GM12875 (cell line): ENCODE results near the gene CERS6.

Experiments
- H3K4me3 ChIP-seq: one replicate; pipeline ENCODE4 v1.5.1; 2011; ENCODE audit warnings: low read depth, low read length, control low read depth
- TF ChIP-seq, protein P1 (sequence below): IDR thresholded peaks from 2 replicates; pipeline ENCODE4 v1.5.1; 2011; ENCODE audit warnings: low read depth, mild to moderate bottlenecking, control low read depth, inconsistent platforms, low read length, moderate library complexity, borderline replicate concordance; ENCODE audit not compliant: insufficient read depth

CERS6 gene

DNA sequence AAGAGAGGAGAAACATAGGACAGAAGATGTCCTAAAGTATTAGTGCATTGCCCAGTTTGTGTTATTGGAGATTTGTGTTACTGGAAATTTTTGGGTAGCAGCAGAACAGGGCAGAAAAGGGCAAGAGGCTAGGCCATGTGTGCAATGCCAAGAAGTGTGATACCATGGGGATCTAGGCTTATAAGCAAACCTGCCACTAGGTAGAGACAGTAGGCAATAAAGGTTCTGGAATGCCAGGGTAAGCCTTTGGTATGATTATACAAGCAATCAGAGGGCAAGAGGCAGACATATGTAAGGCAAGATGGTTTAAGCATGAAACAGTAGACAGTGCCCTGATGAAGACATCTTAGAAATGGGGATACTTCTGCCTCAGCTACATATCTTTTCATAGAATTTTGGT is 12.3 kb upstream of the CERS6 start:
- no peak overlapping the region for H3K4me3 ChIP-seq
- TF ChIP-seq, protein P1, sequence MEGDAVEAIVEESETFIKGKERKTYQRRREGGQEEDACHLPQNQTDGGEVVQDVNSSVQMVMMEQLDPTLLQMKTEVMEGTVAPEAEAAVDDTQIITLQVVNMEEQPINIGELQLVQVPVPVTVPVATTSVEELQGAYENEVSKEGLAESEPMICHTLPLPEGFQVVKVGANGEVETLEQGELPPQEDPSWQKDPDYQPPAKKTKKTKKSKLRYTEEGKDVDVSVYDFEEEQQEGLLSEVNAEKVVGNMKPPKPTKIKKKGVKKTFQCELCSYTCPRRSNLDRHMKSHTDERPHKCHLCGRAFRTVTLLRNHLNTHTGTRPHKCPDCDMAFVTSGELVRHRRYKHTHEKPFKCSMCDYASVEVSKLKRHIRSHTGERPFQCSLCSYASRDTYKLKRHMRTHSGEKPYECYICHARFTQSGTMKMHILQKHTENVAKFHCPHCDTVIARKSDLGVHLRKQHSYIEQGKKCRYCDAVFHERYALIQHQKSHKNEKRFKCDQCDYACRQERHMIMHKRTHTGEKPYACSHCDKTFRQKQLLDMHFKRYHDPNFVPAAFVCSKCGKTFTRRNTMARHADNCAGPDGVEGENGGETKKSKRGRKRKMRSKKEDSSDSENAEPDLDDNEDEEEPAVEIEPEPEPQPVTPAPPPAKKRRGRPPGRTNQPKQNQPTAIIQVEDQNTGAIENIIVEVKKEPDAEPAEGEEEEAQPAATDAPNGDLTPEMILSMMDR = no peak

DNA sequence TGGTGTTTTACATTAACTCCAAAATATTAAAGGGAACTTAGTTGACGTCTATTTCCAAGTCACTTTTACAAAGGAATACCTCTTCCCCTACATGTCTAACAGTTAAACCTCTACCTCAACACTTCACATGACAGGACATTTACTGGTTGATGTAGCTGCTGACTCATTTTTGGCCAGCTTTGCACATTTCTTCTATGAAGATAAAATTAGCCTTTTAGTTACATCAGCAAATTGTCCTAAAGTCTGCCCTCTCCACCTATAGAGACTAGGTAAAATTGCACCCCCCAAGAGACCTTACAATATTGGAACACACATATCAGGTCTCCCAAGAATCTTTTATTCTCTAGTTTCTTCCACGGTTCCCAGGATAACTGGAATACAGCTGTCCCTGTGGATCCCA is 10.1 kb upstream of the CERS6 start:
- TF ChIP-seq, protein P1 = no peak
- H3K4me3 ChIP-seq = no peak overlapping the region

DNA sequence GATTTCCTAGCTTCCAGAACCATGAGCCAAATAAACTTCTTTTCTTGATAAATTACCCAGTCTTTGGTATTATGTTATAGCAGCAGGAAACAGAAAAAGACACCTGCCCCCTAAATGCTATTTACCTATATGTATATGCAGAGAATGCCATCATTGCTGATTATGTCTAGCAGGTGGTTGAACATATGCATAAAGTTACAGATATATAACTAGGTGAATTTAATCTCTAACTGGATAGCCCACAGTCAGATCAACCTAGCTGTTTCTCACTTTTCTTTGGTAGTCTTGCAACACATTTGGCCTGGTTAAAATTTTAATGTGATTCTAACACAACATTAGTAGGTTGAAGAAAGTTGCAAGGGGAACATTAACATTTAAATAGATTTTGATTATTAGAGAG is 7.1 kb upstream of the CERS6 start:
- H3K4me3 ChIP-seq = no peak overlapping the region
- TF ChIP-seq, protein P1 = no peak

DNA sequence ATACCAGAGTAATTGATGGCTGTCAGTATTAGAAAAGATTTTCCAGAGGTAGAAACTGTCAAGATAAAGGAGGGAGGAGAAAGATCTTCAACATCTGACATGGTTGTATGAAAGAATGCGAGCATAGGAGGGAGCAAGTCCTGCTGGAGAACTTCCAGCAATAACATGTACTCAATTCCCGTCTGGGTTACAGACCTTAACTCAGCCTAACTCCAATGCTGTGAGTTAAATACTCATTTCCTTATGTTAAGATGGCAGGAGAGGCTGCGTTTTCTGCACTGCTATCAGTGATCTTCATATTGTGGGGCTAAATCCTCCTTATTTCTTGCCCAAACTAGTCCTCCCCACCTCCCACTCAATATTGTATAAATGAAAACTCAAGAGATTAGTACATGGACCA is 6.7 kb upstream of the CERS6 start:
- TF ChIP-seq, protein P1 = no peak

DNA sequence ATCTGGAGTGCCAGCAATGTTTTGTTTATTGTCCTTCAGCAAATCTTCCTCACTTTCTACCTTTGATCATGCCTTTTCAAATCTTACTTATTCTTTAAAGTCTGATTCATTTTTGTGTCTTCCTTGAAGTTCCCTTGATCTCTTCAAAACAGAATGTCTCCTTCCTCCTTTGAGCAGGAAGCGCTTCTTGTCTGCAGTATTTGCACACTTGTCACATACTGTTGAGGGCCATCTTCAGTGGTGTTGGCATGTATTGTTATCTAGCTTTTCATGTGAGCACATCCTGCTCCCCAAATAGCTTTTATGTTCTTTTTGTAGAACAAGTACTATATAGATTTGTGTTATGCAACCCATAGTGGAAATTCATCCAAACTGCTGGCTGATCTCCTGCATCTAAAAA is 5.9 kb upstream of the CERS6 start:
- H3K4me3 ChIP-seq = no peak overlapping the region
- TF ChIP-seq, protein P1 = no peak

More for the DNA sequence above, 6.7 kb upstream of the CERS6 start:
- H3K4me3 ChIP-seq = no peak overlapping the region

DNA sequence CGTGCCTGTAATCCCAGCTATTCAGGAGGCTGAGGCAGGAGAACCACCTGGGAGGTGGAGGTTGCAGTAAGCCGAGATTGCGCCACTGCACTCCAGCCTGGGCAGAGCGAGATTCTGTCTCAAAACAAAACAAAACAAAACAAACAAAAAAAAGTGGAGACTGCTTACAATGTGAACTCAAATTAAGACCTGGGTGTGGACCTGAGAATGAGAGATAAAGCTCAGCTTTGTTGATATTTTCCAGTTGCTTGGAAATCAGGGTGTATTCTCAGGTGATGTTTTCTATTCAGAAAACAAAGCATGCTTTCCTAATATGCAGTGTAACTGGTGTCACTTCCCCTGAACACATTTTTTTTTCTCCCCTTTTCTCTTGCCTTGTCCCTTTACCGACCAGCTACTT is 5.3 kb upstream of the CERS6 start:
- TF ChIP-seq, protein P1 = no peak
- H3K4me3 ChIP-seq = no peak overlapping the region

DNA sequence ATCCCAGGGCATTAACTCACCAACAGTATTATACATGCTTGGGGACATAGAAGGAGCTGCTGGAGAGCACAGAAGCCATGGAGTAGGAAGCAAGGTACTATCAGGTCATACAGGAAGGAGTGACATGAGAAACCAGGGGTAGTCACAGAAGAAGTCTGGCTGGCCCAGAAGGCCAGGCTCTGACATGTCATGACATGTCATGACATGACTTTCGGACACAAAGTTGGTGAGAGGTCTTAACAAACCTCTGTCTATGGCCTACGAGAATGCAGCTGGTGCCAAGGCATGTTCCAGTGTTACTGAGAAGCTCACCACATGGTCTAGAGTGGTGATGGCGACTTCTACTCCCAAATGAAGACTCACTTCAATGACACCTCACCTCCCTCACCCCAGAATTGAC is 3.3 kb upstream of the CERS6 start:
- TF ChIP-seq, protein P1 = no peak
- no peak overlapping the region for H3K4me3 ChIP-seq
